CD4-positive, CD25-positive, alpha-beta regulatory T cell (primary cell): ENCODE measurements around the gene AMIGO3. TPM values are rescaled to one million over a fixed set of nuclear protein-coding genes. Genes with fewer than 3 reads are reported as not detected.

ENCODE experiments used
- ATAC-seq, 2 donors: fragments of 150-1000 bp; cut with Tn5 transposase; one replicate each; pipeline ENCODE4 v1.10.0; 2021; ENCODE audit warnings: low read depth in 2 of 2, moderate number of reproducible peaks in 2 of 2, moderate library complexity in 1 of 2
- DNase-seq, 3 donors: peaks; one replicate each; pipeline versions ENCODE4 v3.0.0 to v3.0.0-alpha.2; 2012 to 2022; ENCODE audit warnings: mixed read lengths in 1 of 3
- H3K27ac ChIP-seq: one replicate; pipeline ENCODE4 v1.7.0; 2013; ENCODE audit warnings: mild to moderate bottlenecking, low read length; ENCODE audit not compliant: insufficient read depth, poor library complexity, severe bottlenecking
- H3K27me3 ChIP-seq: one replicate; pipeline ENCODE4 v1.7.0; 2013; ENCODE audit warnings: low read length; ENCODE audit not compliant: control insufficient read depth, insufficient read depth
- H3K36me3 ChIP-seq: one replicate; pipeline ENCODE4 v1.7.0; 2013; ENCODE audit warnings: mild to moderate bottlenecking, low read length, moderate library complexity; ENCODE audit not compliant: control insufficient read depth, insufficient read depth
- H3K4me1 ChIP-seq: 2 replicates; pipeline ENCODE4 v1.7.0; 2013; ENCODE audit warnings: mild to moderate bottlenecking, low read length; ENCODE audit not compliant: insufficient read depth, control insufficient read depth, poor library complexity, severe bottlenecking
- H3K4me3 ChIP-seq: one replicate; pipeline ENCODE4 v1.7.0; 2013; ENCODE audit warnings: low read depth, mild to moderate bottlenecking, low read length, moderate library complexity
- H3K9me3 ChIP-seq, 2 experiments: 1 replicate in 1 of 2; 2 replicates in 1 of 2; pipeline ENCODE4 v1.7.0; 2013; ENCODE audit warnings: low read length in 2 of 2, mild to moderate bottlenecking in 1 of 2, moderate library complexity in 1 of 2; ENCODE audit not compliant: control insufficient read depth in 2 of 2
- H3K27ac Mint-ChIP-seq, 3 donors: one replicate each; pipeline ENCODE4 v1.8.0; 2020 to 2022; ENCODE audit warnings: mild to moderate bottlenecking in 3 of 3, mixed read lengths in 3 of 3, moderate library complexity in 2 of 3
- H3K27me3 Mint-ChIP-seq: one replicate; pipeline ENCODE4 v1.8.0; 2022; ENCODE audit warnings: mild to moderate bottlenecking, mixed read lengths
- H3K36me3 Mint-ChIP-seq: one replicate; pipeline ENCODE4 v1.8.0; 2020; ENCODE audit warnings: mixed read lengths
- H3K4me1 Mint-ChIP-seq, 4 donors: one replicate each; pipeline ENCODE4 v1.8.0; 2020 to 2022; ENCODE audit warnings: mixed read lengths in 4 of 4, mild to moderate bottlenecking in 1 of 4
- H3K4me3 Mint-ChIP-seq, 4 donors: one replicate each; pipeline ENCODE4 v1.8.0; 2020 to 2022; ENCODE audit warnings: mild to moderate bottlenecking in 4 of 4, mixed read lengths in 4 of 4, moderate library complexity in 3 of 4
- H3K9me3 Mint-ChIP-seq, 7 donors: one replicate each; pipeline ENCODE4 v1.8.0; 2020 to 2022; ENCODE audit warnings: mixed read lengths in 7 of 7, mild to moderate bottlenecking in 3 of 7, moderate library complexity in 2 of 7
- polyA plus RNA-seq, 4 donors: library from polyadenylated mRNA; unstranded; fragments of 300-500 nt; fragmentation: Illumina TruSeq; gene quantifications; one replicate each; pipeline ENCODE4 v1.2.3, GENCODE V29; 2021
- total RNA-seq: library from RNA; stranded (reverse); gene quantifications from one replicate; pipeline ENCODE4 v1.2.3, GENCODE V29; 2022

Gene AMIGO3
- total and polyA plus RNA-seq, 5 donors from 2014 or later: 0.53 to 1.5 (median 1.1) TPM; not detected in 1

- peaks cover 36% of the 10 kb centered on the region for H3K36me3 Mint-ChIP-seq
- H3K27me3 ChIP-seq: no peaks in the 10 kb centered on the region
- DNase-seq (no peak), ATAC-seq (no peak)
- no peaks in the 10 kb centered on the region for H3K9me3 Mint-ChIP-seq
- no peak overlapping the region for H3K27ac Mint-ChIP-seq
- peaks cover 0 to 9% (median 6%) of the 10 kb centered on the region in 4 donors for H3K4me1 Mint-ChIP-seq
- H3K9me3 ChIP-seq: no peaks in the 10 kb centered on the region
- H3K4me1 ChIP-seq: no peaks in the 10 kb centered on the region
- no peak overlapping the region for H3K4me3 ChIP-seq
- H3K27ac ChIP-seq: no peak overlapping the region
- H3K4me3 Mint-ChIP-seq: no peak overlapping the region
- no peaks in the 10 kb centered on the region for H3K27me3 Mint-ChIP-seq
- peaks cover 63% of the 10 kb centered on the region for H3K36me3 ChIP-seq
Measured at GRCh38 chr3:49734752-49735151, 15.3 kb upstream of the AMIGO3 start.

GRCh38 chr3:49733551-49733950, 14.1 kb upstream of the AMIGO3 start:
- Mint-ChIP-seq H3K4me1 (peaks cover 0 to 6% (median 2%) of the 10 kb centered on the region in 4 donors), H3K27me3 (no peaks in the 10 kb centered on the region), H3K36me3 (peaks cover 33% of the 10 kb centered on the region), H3K4me3 (no peak overlapping the region), H3K9me3 (no peaks in the 10 kb centered on the region), H3K27ac (peak overlapping the region in 1 of 3 donors; percentile 69)
- Histone ChIP-seq H3K27ac (no peak overlapping the region), H3K4me1 (no peaks in the 10 kb centered on the region), H3K36me3 (peaks cover 60% of the 10 kb centered on the region), H3K4me3 (no peak overlapping the region), H3K9me3 (no peaks in the 10 kb centered on the region), H3K27me3 (no peaks in the 10 kb centered on the region)
- ATAC-seq (no peak), DNase-seq (no peak)

- H3K27ac Mint-ChIP-seq: no peak overlapping the region
- no peaks in the 10 kb centered on the region for H3K27me3 Mint-ChIP-seq
- Histone ChIP-seq H3K27me3 (no peaks in the 10 kb centered on the region), H3K4me3 (no peak overlapping the region), H3K36me3 (peaks cover 59% of the 10 kb centered on the region), H3K9me3 (no peaks in the 10 kb centered on the region), H3K27ac (no peak overlapping the region), H3K4me1 (no peaks in the 10 kb centered on the region)
- H3K4me3 Mint-ChIP-seq: no peak overlapping the region
- H3K9me3 Mint-ChIP-seq: no peaks in the 10 kb centered on the region
- DNase-seq (no peak), ATAC-seq (no peak)
- H3K4me1 Mint-ChIP-seq: peaks cover 0 to 4% (median 1%) of the 10 kb centered on the region in 4 donors
- peaks cover 25% of the 10 kb centered on the region for H3K36me3 Mint-ChIP-seq
Measured at GRCh38 chr3:49732597-49732996, 13.1 kb upstream of the AMIGO3 start.

GRCh38 chr3:49729966-49730609, 10.6 kb upstream of the AMIGO3 start:
- H3K4me3 ChIP-seq: no peak overlapping the region
- H3K27ac ChIP-seq: no peak overlapping the region
- H3K9me3 Mint-ChIP-seq: no peaks in the 10 kb centered on the region
- peaks cover 0 to 4% (median 3%) of the 10 kb centered on the region in 4 donors for H3K4me1 Mint-ChIP-seq
- H3K36me3 ChIP-seq: peaks cover 50% of the 10 kb centered on the region
- DNase-seq: no peak
- H3K4me3 Mint-ChIP-seq: no peak overlapping the region
- no peaks in the 10 kb centered on the region for H3K9me3 ChIP-seq
- H3K27me3 ChIP-seq: no peaks in the 10 kb centered on the region
- no peak overlapping the region for H3K27ac Mint-ChIP-seq
- no peak for ATAC-seq
- peaks cover 17% of the 10 kb centered on the region for H3K36me3 Mint-ChIP-seq
- no peaks in the 10 kb centered on the region for H3K27me3 Mint-ChIP-seq
- H3K4me1 ChIP-seq: no peaks in the 10 kb centered on the region

GRCh38 chr3:49727924-49728361, 8.5 kb upstream of the AMIGO3 start:
- H3K4me1 ChIP-seq: peaks cover 12% of the 10 kb centered on the region
- Mint-ChIP-seq H3K27me3 (no peaks in the 10 kb centered on the region), H3K4me1 (peaks cover 0 to 16% (median 5%) of the 10 kb centered on the region in 4 donors), H3K4me3 (no peak overlapping the region), H3K9me3 (no peaks in the 10 kb centered on the region), H3K36me3 (peaks cover 10% of the 10 kb centered on the region), H3K27ac (no peak overlapping the region)
- ATAC-seq (no peak), DNase-seq (no peak)
- H3K27ac ChIP-seq: no peak overlapping the region
- H3K4me3 ChIP-seq: no peak overlapping the region
- H3K9me3 ChIP-seq: no peaks in the 10 kb centered on the region
- H3K27me3 ChIP-seq: no peaks in the 10 kb centered on the region
- H3K36me3 ChIP-seq: peaks cover 37% of the 10 kb centered on the region

GRCh38 chr3:49727154-49727923, 7.9 kb upstream of the AMIGO3 start:
- no peak overlapping the region for H3K27ac ChIP-seq

GRCh38 chr3:49725906-49726681, 6.6 kb upstream of the AMIGO3 start:
- peak overlapping the region in 1 of 4 donors; percentile 69 for H3K4me3 Mint-ChIP-seq
- no peak overlapping the region for H3K27ac Mint-ChIP-seq
- H3K27me3 Mint-ChIP-seq: no peaks in the 10 kb centered on the region
- Histone ChIP-seq H3K4me1 (peaks cover 17% of the 10 kb centered on the region), H3K27ac (peak overlapping the region; percentile 96), H3K36me3 (peaks cover 26% of the 10 kb centered on the region), H3K9me3 (no peaks in the 10 kb centered on the region), H3K4me3 (no peak overlapping the region), H3K27me3 (no peaks in the 10 kb centered on the region)
- no peak for ATAC-seq
- DNase-seq: no peak
- no peaks in the 10 kb centered on the region for H3K9me3 Mint-ChIP-seq
- H3K36me3 Mint-ChIP-seq: peaks cover 2% of the 10 kb centered on the region
- peaks cover 0 to 29% (median 11%) of the 10 kb centered on the region in 4 donors for H3K4me1 Mint-ChIP-seq

More at GRCh38 chr3:49727154-49727923, 7.9 kb upstream of the AMIGO3 start:
- no peak for ATAC-seq
- no peaks in the 10 kb centered on the region for H3K27me3 Mint-ChIP-seq
- peaks cover 7% of the 10 kb centered on the region for H3K36me3 Mint-ChIP-seq
- H3K4me3 ChIP-seq: no peak overlapping the region
- no peaks in the 10 kb centered on the region for H3K9me3 Mint-ChIP-seq
- DNase-seq: no peak
- H3K27ac Mint-ChIP-seq: no peak overlapping the region
- peaks cover 0 to 21% (median 10%) of the 10 kb centered on the region in 4 donors for H3K4me1 Mint-ChIP-seq
- H3K27me3 ChIP-seq: no peaks in the 10 kb centered on the region
- H3K9me3 ChIP-seq: no peaks in the 10 kb centered on the region
- peak overlapping the region in 1 of 4 donors; percentile 29 for H3K4me3 Mint-ChIP-seq
- H3K4me1 ChIP-seq: peaks cover 17% of the 10 kb centered on the region
- H3K36me3 ChIP-seq: peaks cover 31% of the 10 kb centered on the region
